Testis (tissue), 2 donors: Measurements from ENCODE around the gene FAM20A.

ENCODE experiments used
- CTCF ChIP-seq, 3 experiments: fragments of 450-650 bp in 2 of 3; fragments of 200-600 bp in 1 of 3; sonication (generic) in 1 of 3; IDR thresholded peaks; one replicate each; pipeline ENCODE4 v1.5.1; 2016 to 2019; ENCODE audit warnings: antibody characterized with exemption in 3 of 3, mild to moderate bottlenecking in 2 of 3, moderate library complexity in 1 of 3
- POLR2A ChIP-seq: fragments of 450-650 bp; IDR thresholded peaks from one replicate; pipeline ENCODE4 v1.6.1; 2017; ENCODE audit warnings: antibody characterized with exemption, mild to moderate bottlenecking, moderate library complexity

- no peak for TF ChIP-seq CTCF (IDR thresholded peaks at IDR 0.05)
- TF ChIP-seq POLR2A = no peak
Observed at GRCh38 chr17:68556551-68556950, 44.6 kb downstream of the FAM20A start.
